GM18517 (cell line): ENCODE results near the gene KCNT2.
"Not testable (repeated sequence)": the region's sequence is repeated elsewhere in the genome, so short reads cannot be mapped to it uniquely, and the experiment has no call there.

Experiments used
- ATAC-seq: cut with Tn5 transposase; IDR thresholded peaks from one replicate; pipeline ENCODE4 v1.9.1; 2021; ENCODE audit warnings: mild to moderate bottlenecking, moderate library complexity; ENCODE audit not compliant: unreplicated experiment

The KCNT2 gene

GRCh38 chr1:196517193-196517592 is 91.0 kb downstream of the KCNT2 start:
- no peak for ATAC-seq

GRCh38 chr1:196516373-196516772 is 91.9 kb downstream of the KCNT2 start:
- no peak for ATAC-seq

GRCh38 chr1:196515904-196516303 is 92.3 kb downstream of the KCNT2 start:
- ATAC-seq: no peak

- ATAC-seq: no peak
These were observed 94.4 kb downstream of the KCNT2 start for GRCh38 chr1:196513821-196514220.

GRCh38 chr1:196510451-196510850 is 97.8 kb downstream of the KCNT2 start:
- no peak for ATAC-seq

- ATAC-seq: not testable (repeated sequence)
These were observed 104.0 kb downstream of the KCNT2 start for GRCh38 chr1:196504224-196504623.

- ATAC-seq: no peak
These were observed 105.8 kb downstream of the KCNT2 start for GRCh38 chr1:196502437-196502836.

- ATAC-seq: no peak
These were observed 106.3 kb downstream of the KCNT2 start for GRCh38 chr1:196501760-196502428.

- no peak for ATAC-seq
These were observed 110.4 kb downstream of the KCNT2 start for GRCh38 chr1:196497817-196498216.

GRCh38 chr1:196494766-196495165 is 113.5 kb downstream of the KCNT2 start:
- ATAC-seq: no peak

- ATAC-seq: no peak
These were observed 114.4 kb downstream of the KCNT2 start for GRCh38 chr1:196493881-196494280.

GRCh38 chr1:196488579-196488978 is 119.7 kb downstream of the KCNT2 start:
- no peak for ATAC-seq

GRCh38 chr1:196486346-196486745 is 121.9 kb downstream of the KCNT2 start:
- no peak for ATAC-seq

- no peak for ATAC-seq
These were observed 126.6 kb downstream of the KCNT2 start for GRCh38 chr1:196481616-196482015.

GRCh38 chr1:196477262-196477661 is 131.0 kb downstream of the KCNT2 start:
- ATAC-seq: no peak

- no peak for ATAC-seq
These were observed 140.9 kb downstream of the KCNT2 start for GRCh38 chr1:196467230-196467925.

GRCh38 chr1:196466654-196467053 is 141.6 kb downstream of the KCNT2 start:
- no peak for ATAC-seq

- no peak for ATAC-seq
These were observed 142.1 kb downstream of the KCNT2 start for GRCh38 chr1:196466166-196466565.

GRCh38 chr1:196464480-196464941 is 143.7 kb downstream of the KCNT2 start:
- ATAC-seq: no peak

GRCh38 chr1:196462086-196462485 is 146.2 kb downstream of the KCNT2 start:
- ATAC-seq: no peak

- no peak for ATAC-seq
These were observed 146.7 kb downstream of the KCNT2 start for GRCh38 chr1:196461521-196461920.

GRCh38 chr1:196459383-196459782 is 148.9 kb downstream of the KCNT2 start:
- ATAC-seq: no peak
